RPMI8226 (cell line): ENCODE results near the gene SYNDIG1.
"Not testable (repeated sequence)": the region's sequence is repeated elsewhere in the genome, so short reads cannot be mapped to it uniquely, and the experiment has no call there.

Experiments
- DNase-seq: peaks from one replicate; pipeline ENCODE4 v3.0.0-alpha.2; 2015

The SYNDIG1 gene

GRCh38 chr20:24493661-24494459 lies 24.4 kb downstream of the SYNDIG1 start:
- DNase-seq: no peak

- DNase-seq: no peak
Measured at GRCh38 chr20:24494460-24494920, 25.1 kb downstream of the SYNDIG1 start.

- no peak for DNase-seq
Measured at GRCh38 chr20:24495266-24495665, 25.8 kb downstream of the SYNDIG1 start.

GRCh38 chr20:24497851-24498250 lies 28.4 kb downstream of the SYNDIG1 start:
- DNase-seq: peak; percentile 56

- DNase-seq: no peak
Measured at GRCh38 chr20:24498641-24499040, 29.2 kb downstream of the SYNDIG1 start.

GRCh38 chr20:24499472-24499871 lies 30.0 kb downstream of the SYNDIG1 start:
- DNase-seq: no peak

GRCh38 chr20:24501764-24502556 lies 32.5 kb downstream of the SYNDIG1 start:
- DNase-seq: no peak

- DNase-seq: no peak
Measured at GRCh38 chr20:24502661-24503060, 33.2 kb downstream of the SYNDIG1 start.

GRCh38 chr20:24503352-24503931 lies 34.0 kb downstream of the SYNDIG1 start:
- DNase-seq: no peak

- no peak for DNase-seq
Measured at GRCh38 chr20:24504331-24505285, 35.2 kb downstream of the SYNDIG1 start.

- DNase-seq: no peak
Measured at GRCh38 chr20:24506146-24506545, 36.7 kb downstream of the SYNDIG1 start.

GRCh38 chr20:24506696-24507095 lies 37.3 kb downstream of the SYNDIG1 start:
- no peak for DNase-seq

GRCh38 chr20:24507182-24507853 lies 37.9 kb downstream of the SYNDIG1 start:
- DNase-seq: no peak

- not testable (repeated sequence) for DNase-seq
Measured at GRCh38 chr20:24512441-24512840, 43.0 kb downstream of the SYNDIG1 start.

- DNase-seq: no peak
Measured at GRCh38 chr20:24518515-24518914, 49.1 kb downstream of the SYNDIG1 start.

GRCh38 chr20:24519476-24519875 lies 50.0 kb downstream of the SYNDIG1 start:
- DNase-seq: no peak

- no peak for DNase-seq
Measured at GRCh38 chr20:24521032-24521431, 51.6 kb downstream of the SYNDIG1 start.

GRCh38 chr20:24522452-24523330 lies 53.3 kb downstream of the SYNDIG1 start:
- DNase-seq: no peak

GRCh38 chr20:24523661-24524060 lies 54.2 kb downstream of the SYNDIG1 start:
- no peak for DNase-seq

- no peak for DNase-seq
Measured at GRCh38 chr20:24528583-24529368, 59.3 kb downstream of the SYNDIG1 start.
